GM12864 (cell line): ENCODE results near the gene SLC30A10.
A peak's percentile ranks its signal among the peaks of the same experiment; 100 is the strongest.

ENCODE experiments used
- DNase-seq: peaks from one replicate; pipeline ENCODE4 v3.0.0-alpha.2; 2011; ENCODE audit warnings: low read depth
- H3K4me3 ChIP-seq: 2 replicates; pipeline ENCODE4 v1.5.1; 2011; ENCODE audit warnings: mild to moderate bottlenecking, low read depth, low read length, control low read depth
- CTCF ChIP-seq: IDR thresholded peaks from 2 replicates; pipeline ENCODE4 v1.5.1; 2011; ENCODE audit warnings: low read depth, mild to moderate bottlenecking, moderate library complexity, low read length, control low read depth, inconsistent platforms; ENCODE audit errors: missing control alignments

Gene SLC30A10

GRCh38 chr1:219927298-219927955 lies 930 bp downstream of the SLC30A10 start:
- no peak for TF ChIP-seq CTCF
- H3K4me3 ChIP-seq, result peak overlapping the region; percentile 41
- no peak for DNase-seq

- no peak for TF ChIP-seq CTCF
- H3K4me3 ChIP-seq, result no peak overlapping the region
- no peak for DNase-seq
Measured at GRCh38 chr1:219926363-219926998, 1.9 kb downstream of the SLC30A10 start.

GRCh38 chr1:219924342-219924741 lies 4.0 kb downstream of the SLC30A10 start:
- DNase-seq, result no peak
- no peak for TF ChIP-seq CTCF
- no peak overlapping the region for H3K4me3 ChIP-seq

- no peak for DNase-seq
- no peak overlapping the region for H3K4me3 ChIP-seq
- no peak for TF ChIP-seq CTCF
Measured at GRCh38 chr1:219917851-219918466, 10.4 kb downstream of the SLC30A10 start.

GRCh38 chr1:219917281-219917680 lies 11.1 kb downstream of the SLC30A10 start:
- DNase-seq, result no peak
- TF ChIP-seq CTCF, result no peak
- H3K4me3 ChIP-seq, result no peak overlapping the region

- no peak overlapping the region for H3K4me3 ChIP-seq
- no peak for TF ChIP-seq CTCF
- no peak for DNase-seq
Measured at GRCh38 chr1:219916257-219916656, 12.1 kb downstream of the SLC30A10 start.
